ENCODE data around the gene DDX6.

DDX6 gene

DNA sequence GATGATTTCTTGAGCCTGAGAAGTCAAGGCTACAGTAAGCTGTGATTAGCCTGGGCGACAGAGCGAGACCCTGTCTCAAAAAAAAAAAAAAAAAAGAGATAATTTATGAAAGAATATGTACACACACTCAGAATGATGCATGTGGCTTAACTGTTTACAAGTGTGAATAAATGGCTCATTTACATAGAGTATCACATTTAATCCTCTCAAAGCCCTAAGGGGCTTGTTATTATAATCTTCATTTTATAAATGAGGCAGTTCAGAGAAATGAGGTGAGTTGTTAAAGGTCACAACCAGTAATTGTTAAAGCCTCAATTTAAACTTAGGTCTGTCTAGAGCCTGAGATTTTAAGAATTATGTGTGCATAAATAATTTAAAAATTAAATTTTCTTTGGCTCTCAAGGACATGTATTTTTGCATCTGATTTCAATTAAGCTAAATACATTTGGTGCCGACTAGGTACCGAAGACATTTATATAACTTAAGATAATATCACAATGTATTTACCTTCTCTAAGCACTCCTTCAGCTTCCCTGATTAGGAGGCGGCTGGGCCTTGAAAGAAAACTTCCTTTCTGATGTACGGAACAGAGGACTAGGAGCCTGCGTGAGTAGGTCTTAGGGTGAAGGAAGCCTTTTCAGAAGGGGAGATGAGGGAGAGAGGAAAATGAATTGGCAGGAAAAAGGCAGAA is 28.5 kb upstream of the DDX6 start:
- no CpG with 5 or more reads among the region's 7 CpGs for WGBS (ENCODE audit: extremely low coverage, insufficient coverage, insufficient read length)
- H4K12ac ChIP-seq (ENCODE audit: low read depth, low read length), result no peak overlapping the region
- DNase-seq, result no peak
- no peak overlapping the region for H3K4me2 ChIP-seq (ENCODE audit: low read length)
- H2AK5ac ChIP-seq (ENCODE audit: low read length), result no peak overlapping the region
- no peaks in the 10 kb centered on the region for H3K36me3 ChIP-seq (ENCODE audit: control insufficient read depth in 1 of 2, insufficient read depth in 2 of 2, low read length in 2 of 2)
- no peaks in the 10 kb centered on the region for H3K27me3 ChIP-seq (ENCODE audit: insufficient read depth, low read length)
- H2AFZ ChIP-seq (ENCODE audit: insufficient read depth, low read length, poor library complexity), result no peak overlapping the region
- H3K4me1 ChIP-seq (ENCODE audit: control insufficient read depth in 1 of 2, insufficient read depth in 2 of 2, low read length in 2 of 2), result no peaks in the 10 kb centered on the region
- H3K23ac ChIP-seq (ENCODE audit: low read length), result no peak overlapping the region
- H3K79me1 ChIP-seq (ENCODE audit: low read length), result no peaks in the 10 kb centered on the region
- no peak overlapping the region for H3K18ac ChIP-seq (ENCODE audit: low read length)
- H4K91ac ChIP-seq (ENCODE audit: low read depth, low read length), result no peak overlapping the region
- no peak overlapping the region for H2BK120ac ChIP-seq (ENCODE audit: insufficient read depth, low read length, poor library complexity)
- no peak overlapping the region for H3K27ac ChIP-seq (ENCODE audit: low read depth, low read length)
- H3K9me3 ChIP-seq (ENCODE audit: insufficient read depth, low read depth, low read length), result no peaks in the 10 kb centered on the region
- no peak overlapping the region for H3K4ac ChIP-seq (ENCODE audit: low read depth, low read length)
- H2BK5ac ChIP-seq (ENCODE audit: low read depth, low read length, poor library complexity), result no peak overlapping the region
- H3K14ac ChIP-seq (ENCODE audit: low read length), result no peak overlapping the region
- H4K8ac ChIP-seq (ENCODE audit: low read depth, low read length), result no peak overlapping the region
- H3K79me2 ChIP-seq (ENCODE audit: control insufficient read depth, insufficient read depth, low read length, poor library complexity), result no peaks in the 10 kb centered on the region
- no peak overlapping the region for H2BK12ac ChIP-seq (ENCODE audit: low read length)
- no peak overlapping the region for H3K4me3 ChIP-seq (ENCODE audit: low read depth, low read length)
- no peak overlapping the region for H3K9ac ChIP-seq (ENCODE audit: low read length)

DNA sequence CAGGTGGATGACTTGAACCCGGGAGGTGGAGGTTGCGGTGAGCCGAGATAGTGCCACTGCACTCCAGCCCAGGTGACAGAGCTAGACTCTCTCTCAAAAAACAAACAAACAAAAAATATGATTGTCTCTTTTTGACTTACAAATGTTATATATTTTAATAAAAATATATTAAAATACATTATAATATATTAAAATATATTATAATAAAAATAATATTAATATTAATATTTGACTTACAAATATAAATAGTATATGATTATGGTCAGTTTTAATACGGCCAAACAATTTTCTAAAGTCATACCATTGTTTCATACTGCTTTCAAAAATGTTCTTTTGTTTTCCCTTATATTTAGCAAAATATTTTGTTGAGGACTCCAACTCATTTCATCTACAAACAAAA is 27.2 kb upstream of the DDX6 start:
- Histone ChIP-seq H3K18ac (ENCODE audit: low read length) (no peak overlapping the region), H3K14ac (ENCODE audit: low read length) (no peak overlapping the region), H3K27ac (ENCODE audit: low read depth, low read length) (no peak overlapping the region), H3K4me1 (ENCODE audit: control insufficient read depth in 1 of 2, insufficient read depth in 2 of 2, low read length in 2 of 2) (no peaks in the 10 kb centered on the region), H3K36me3 (ENCODE audit: control insufficient read depth in 1 of 2, insufficient read depth in 2 of 2, low read length in 2 of 2) (no peaks in the 10 kb centered on the region), H2AFZ (ENCODE audit: insufficient read depth, low read length, poor library complexity) (no peak overlapping the region), H4K91ac (ENCODE audit: low read depth, low read length) (no peak overlapping the region), H3K4me2 (ENCODE audit: low read length) (no peak overlapping the region), H4K12ac (ENCODE audit: low read depth, low read length) (no peak overlapping the region), H3K9me3 (ENCODE audit: insufficient read depth, low read depth, low read length) (no peaks in the 10 kb centered on the region), H3K4ac (ENCODE audit: low read depth, low read length) (no peak overlapping the region), H3K79me2 (ENCODE audit: control insufficient read depth, insufficient read depth, low read length, poor library complexity) (no peaks in the 10 kb centered on the region), H3K9ac (ENCODE audit: low read length) (no peak overlapping the region), H2BK12ac (ENCODE audit: low read length) (no peak overlapping the region), H2BK5ac (ENCODE audit: low read depth, low read length, poor library complexity) (no peak overlapping the region), H3K27me3 (ENCODE audit: insufficient read depth, low read length) (no peaks in the 10 kb centered on the region), H3K23ac (ENCODE audit: low read length) (no peak overlapping the region), H3K79me1 (ENCODE audit: low read length) (no peaks in the 10 kb centered on the region), H2AK5ac (ENCODE audit: low read length) (no peak overlapping the region), H2BK120ac (ENCODE audit: insufficient read depth, low read length, poor library complexity) (no peak overlapping the region), H3K4me3 (ENCODE audit: low read depth, low read length) (no peak overlapping the region), H4K8ac (ENCODE audit: low read depth, low read length) (no peak overlapping the region)
- DNase-seq, result no peak
- WGBS (ENCODE audit: extremely low coverage, insufficient coverage, insufficient read length), result no CpG with 5 or more reads among the region's 4 CpGs

DNA sequence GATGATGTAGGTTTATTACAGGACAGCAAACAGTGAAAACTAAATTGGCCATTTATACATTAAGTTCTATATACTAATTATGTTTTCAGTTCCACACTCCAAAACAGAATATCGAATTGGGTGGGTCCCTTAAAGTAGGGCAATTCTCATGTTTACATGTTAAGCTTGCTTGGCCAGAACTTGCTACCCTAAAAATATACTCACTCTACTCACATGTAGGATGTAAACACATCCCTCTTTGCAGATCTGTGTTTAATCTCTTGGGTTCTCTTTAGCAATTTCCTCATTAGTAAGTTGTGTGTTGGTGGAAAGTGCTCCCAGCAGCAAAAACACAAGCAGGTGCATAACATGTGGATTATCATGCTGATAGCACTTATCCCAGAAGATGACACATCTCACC is 22.6 kb upstream of the DDX6 start:
- H4K12ac ChIP-seq (ENCODE audit: low read depth, low read length), result no peak overlapping the region
- H3K79me2 ChIP-seq (ENCODE audit: control insufficient read depth, insufficient read depth, low read length, poor library complexity), result no peaks in the 10 kb centered on the region
- no peak overlapping the region for H3K4me2 ChIP-seq (ENCODE audit: low read length)
- H3K36me3 ChIP-seq (ENCODE audit: control insufficient read depth in 1 of 2, insufficient read depth in 2 of 2, low read length in 2 of 2), result no peaks in the 10 kb centered on the region
- H2BK120ac ChIP-seq (ENCODE audit: insufficient read depth, low read length, poor library complexity), result no peak overlapping the region
- H2AFZ ChIP-seq (ENCODE audit: insufficient read depth, low read length, poor library complexity), result no peak overlapping the region
- no peaks in the 10 kb centered on the region for H3K9me3 ChIP-seq (ENCODE audit: insufficient read depth, low read depth, low read length)
- H3K79me1 ChIP-seq (ENCODE audit: low read length), result no peaks in the 10 kb centered on the region
- no peak overlapping the region for H3K18ac ChIP-seq (ENCODE audit: low read length)
- no peak overlapping the region for H3K23ac ChIP-seq (ENCODE audit: low read length)
- DNase-seq, result no peak
- H2AK5ac ChIP-seq (ENCODE audit: low read length), result no peak overlapping the region
- no peak overlapping the region for H3K14ac ChIP-seq (ENCODE audit: low read length)
- no peak overlapping the region for H3K4ac ChIP-seq (ENCODE audit: low read depth, low read length)
- no peak overlapping the region for H3K27ac ChIP-seq (ENCODE audit: low read depth, low read length)
- H2BK5ac ChIP-seq (ENCODE audit: low read depth, low read length, poor library complexity), result no peak overlapping the region
- no peak overlapping the region for H4K8ac ChIP-seq (ENCODE audit: low read depth, low read length)
- WGBS (ENCODE audit: extremely low coverage, insufficient coverage, insufficient read length), result no CpG with 5 or more reads among the region's 1 CpG
- no peaks in the 10 kb centered on the region for H3K4me1 ChIP-seq (ENCODE audit: control insufficient read depth in 1 of 2, insufficient read depth in 2 of 2, low read length in 2 of 2)
- no peak overlapping the region for H3K9ac ChIP-seq (ENCODE audit: low read length)
- H3K4me3 ChIP-seq (ENCODE audit: low read depth, low read length), result no peak overlapping the region
- no peak overlapping the region for H2BK12ac ChIP-seq (ENCODE audit: low read length)
- no peaks in the 10 kb centered on the region for H3K27me3 ChIP-seq (ENCODE audit: insufficient read depth, low read length)
- no peak overlapping the region for H4K91ac ChIP-seq (ENCODE audit: low read depth, low read length)

DNA sequence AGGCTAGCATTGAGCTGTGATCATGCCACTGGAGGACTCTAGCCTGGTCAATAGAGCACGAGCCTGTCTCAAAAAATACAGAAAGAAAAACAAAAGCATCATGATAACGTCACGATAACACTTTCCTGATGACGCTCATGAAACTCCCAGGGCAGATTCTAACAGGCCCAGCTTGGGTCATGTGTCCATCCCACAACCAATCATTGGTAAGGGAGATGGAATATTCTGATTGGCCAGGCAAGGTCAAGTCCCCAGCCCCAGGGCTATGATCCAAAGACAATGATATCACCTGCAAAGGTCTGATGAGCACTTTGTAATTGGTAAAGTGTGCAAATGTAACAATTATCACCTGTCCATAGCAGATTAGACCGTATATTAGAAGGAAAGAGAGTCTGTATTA is 21.5 kb upstream of the DDX6 start:
- no CpG with 5 or more reads among the region's 5 CpGs for WGBS (ENCODE audit: extremely low coverage, insufficient coverage, insufficient read length)
- Histone ChIP-seq H3K79me2 (ENCODE audit: control insufficient read depth, insufficient read depth, low read length, poor library complexity) (no peaks in the 10 kb centered on the region), H2BK12ac (ENCODE audit: low read length) (no peak overlapping the region), H3K18ac (ENCODE audit: low read length) (no peak overlapping the region), H3K79me1 (ENCODE audit: low read length) (no peaks in the 10 kb centered on the region), H4K91ac (ENCODE audit: low read depth, low read length) (no peak overlapping the region), H2AK5ac (ENCODE audit: low read length) (no peak overlapping the region), H3K4me1 (ENCODE audit: control insufficient read depth in 1 of 2, insufficient read depth in 2 of 2, low read length in 2 of 2) (no peaks in the 10 kb centered on the region), H3K27me3 (ENCODE audit: insufficient read depth, low read length) (no peaks in the 10 kb centered on the region), H3K27ac (ENCODE audit: low read depth, low read length) (no peak overlapping the region), H3K4ac (ENCODE audit: low read depth, low read length) (no peak overlapping the region), H4K12ac (ENCODE audit: low read depth, low read length) (no peak overlapping the region), H4K8ac (ENCODE audit: low read depth, low read length) (no peak overlapping the region), H2BK120ac (ENCODE audit: insufficient read depth, low read length, poor library complexity) (no peak overlapping the region), H3K4me2 (ENCODE audit: low read length) (no peak overlapping the region), H3K36me3 (ENCODE audit: control insufficient read depth in 1 of 2, insufficient read depth in 2 of 2, low read length in 2 of 2) (no peaks in the 10 kb centered on the region), H3K9me3 (ENCODE audit: insufficient read depth, low read depth, low read length) (no peaks in the 10 kb centered on the region), H3K4me3 (ENCODE audit: low read depth, low read length) (no peak overlapping the region), H2AFZ (ENCODE audit: insufficient read depth, low read length, poor library complexity) (no peak overlapping the region), H3K23ac (ENCODE audit: low read length) (no peak overlapping the region), H2BK5ac (ENCODE audit: low read depth, low read length, poor library complexity) (no peak overlapping the region), H3K14ac (ENCODE audit: low read length) (no peak overlapping the region), H3K9ac (ENCODE audit: low read length) (no peak overlapping the region)
- no peak for DNase-seq
